Left hindlimb (tissue), 1 donor: Measurements from ENCODE around the gene RGPD3.
"Not testable (repeated sequence)": the region's sequence is repeated elsewhere in the genome, so short reads cannot be mapped to it uniquely, and the experiment has no call there.

ENCODE experiments used
- DNase-seq: peaks from one replicate; pipeline ENCODE4 v3.0.0-alpha.2; 2018

The RGPD3 gene

GRCh38 chr2:106468107-106468506, at the start of gene RGPD3:
Gene RGPD3, minus strand, starts transcription at chr2:106468413. Its CDS starts 125 bp downstream, at chr2:106468288.
- not testable (repeated sequence) for DNase-seq

GRCh38 chr2:106517329-106517728, 49.1 kb upstream of the RGPD3 start:
- DNase-seq: no peak

GRCh38 chr2:106516864-106517263, 48.7 kb upstream of the RGPD3 start:
- no peak for DNase-seq

- no peak for DNase-seq
Observed at GRCh38 chr2:106516436-106516835, 48.2 kb upstream of the RGPD3 start.

- not testable (repeated sequence) for DNase-seq
Observed at GRCh38 chr2:106514827-106515226, 46.6 kb upstream of the RGPD3 start.

GRCh38 chr2:106513391-106513790, 45.2 kb upstream of the RGPD3 start:
- not testable (repeated sequence) for DNase-seq

- not testable (repeated sequence) for DNase-seq
Observed at GRCh38 chr2:106511934-106512333, 43.7 kb upstream of the RGPD3 start.

DNA sequence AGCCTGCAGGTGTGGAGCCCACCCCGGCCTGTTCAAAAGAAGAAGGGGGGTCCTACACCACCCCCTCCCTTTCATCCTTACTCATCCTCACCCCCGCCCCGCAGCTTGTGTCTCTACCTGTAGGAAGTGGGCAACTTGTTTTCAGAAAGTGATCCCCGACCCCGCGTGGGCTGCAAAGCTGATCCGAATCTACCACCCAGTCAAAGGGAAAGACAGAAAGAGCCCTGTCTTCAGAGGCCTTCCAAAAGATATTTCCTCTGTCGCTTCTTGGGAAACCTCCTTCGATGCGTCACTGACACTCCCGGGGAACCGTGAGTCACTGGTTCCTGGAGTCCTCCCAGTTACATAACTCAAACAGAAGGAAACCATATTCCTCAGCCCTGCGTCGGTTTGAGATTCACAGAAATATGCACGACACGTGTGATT, 43.3 kb upstream of the RGPD3 start:
- DNase-seq: peak; percentile 61

- not testable (repeated sequence) for DNase-seq
Observed at GRCh38 chr2:106510791-106511190, 42.6 kb upstream of the RGPD3 start.

DNA sequence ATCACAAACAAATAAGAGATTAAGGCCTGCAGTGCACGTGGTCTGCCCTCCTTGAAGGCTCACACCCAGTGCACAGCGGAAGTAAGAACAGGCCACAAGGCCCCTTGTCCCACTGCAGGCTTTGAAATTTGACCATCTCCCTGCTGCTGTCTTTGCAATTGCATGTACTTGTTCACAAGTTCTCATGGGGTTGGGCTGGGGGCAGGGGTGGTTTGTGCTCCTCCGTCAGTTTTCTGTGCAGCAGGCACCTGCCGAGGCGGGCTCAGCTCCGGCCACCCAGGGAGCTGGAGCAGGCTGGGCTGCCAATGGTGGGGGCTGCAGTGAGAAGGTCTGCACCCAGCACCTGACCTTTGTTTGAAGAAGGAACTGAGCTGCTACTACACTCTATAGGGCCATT, 41.2 kb upstream of the RGPD3 start:
- not testable (repeated sequence) for DNase-seq

DNA sequence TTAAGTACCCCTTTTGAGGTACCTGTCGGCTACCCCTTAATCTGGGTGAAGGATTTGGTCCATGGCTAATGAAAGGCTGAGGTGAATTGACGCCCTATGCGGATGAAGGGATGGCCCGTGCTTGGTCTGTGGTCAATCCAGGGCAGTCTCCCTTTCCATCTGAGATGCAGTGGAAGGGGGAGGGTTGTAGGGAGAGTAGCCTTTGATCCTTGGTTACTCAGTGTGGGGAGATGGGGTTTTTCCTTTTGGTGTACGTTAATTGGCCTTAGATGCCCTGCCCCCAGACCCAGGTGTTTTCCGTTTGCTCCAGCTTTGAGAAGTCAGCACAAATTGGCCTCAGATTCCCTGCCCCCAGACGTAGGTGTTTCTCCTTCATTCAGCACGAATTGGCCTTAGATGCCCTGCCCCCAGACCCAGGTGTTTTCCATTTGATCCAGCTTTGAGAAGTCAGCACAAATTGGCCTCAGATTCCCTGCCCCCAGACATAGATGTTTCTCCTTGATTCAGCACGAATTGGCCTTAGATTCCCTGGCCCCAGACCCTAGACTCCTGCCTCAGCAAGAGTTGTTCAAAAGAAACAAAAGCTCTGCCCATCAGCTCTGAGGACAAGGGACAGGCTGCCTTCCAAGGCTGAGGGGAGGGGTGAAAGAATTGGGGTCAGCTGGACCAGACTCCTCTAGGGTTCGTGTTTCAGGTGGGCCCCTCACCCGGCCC, 40.6 kb upstream of the RGPD3 start:
- DNase-seq: not testable (repeated sequence)

- not testable (repeated sequence) for DNase-seq
Observed at GRCh38 chr2:106506002-106506687, 37.9 kb upstream of the RGPD3 start.

DNA sequence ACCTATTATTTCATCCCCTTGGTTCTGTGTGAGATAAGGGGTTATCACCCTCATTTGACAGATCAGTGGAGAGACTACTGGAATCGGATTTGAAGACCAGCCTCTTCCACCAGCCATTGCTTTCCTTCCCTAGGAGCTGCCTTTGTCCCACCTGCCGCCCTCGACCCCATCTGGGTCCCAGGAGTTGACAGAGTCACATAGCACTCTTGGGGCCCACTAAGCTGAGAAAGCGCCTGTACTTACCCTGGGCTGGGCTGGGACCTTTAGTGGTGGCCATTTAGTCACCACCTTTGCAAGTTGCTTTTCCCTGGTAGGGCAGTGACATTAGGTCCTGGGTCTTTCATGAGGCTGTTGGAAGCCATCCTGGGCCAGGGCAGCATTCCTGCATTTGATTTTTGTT, 36.6 kb upstream of the RGPD3 start:
- DNase-seq: not testable (repeated sequence)

- DNase-seq: not testable (repeated sequence)
Observed at GRCh38 chr2:106504192-106504591, 36.0 kb upstream of the RGPD3 start.

GRCh38 chr2:106502351-106502750, 34.1 kb upstream of the RGPD3 start:
- not testable (repeated sequence) for DNase-seq

- DNase-seq: not testable (repeated sequence)
Observed at GRCh38 chr2:106500350-106500749, 32.1 kb upstream of the RGPD3 start.

GRCh38 chr2:106498549-106498948, 30.3 kb upstream of the RGPD3 start:
- not testable (repeated sequence) for DNase-seq

DNA sequence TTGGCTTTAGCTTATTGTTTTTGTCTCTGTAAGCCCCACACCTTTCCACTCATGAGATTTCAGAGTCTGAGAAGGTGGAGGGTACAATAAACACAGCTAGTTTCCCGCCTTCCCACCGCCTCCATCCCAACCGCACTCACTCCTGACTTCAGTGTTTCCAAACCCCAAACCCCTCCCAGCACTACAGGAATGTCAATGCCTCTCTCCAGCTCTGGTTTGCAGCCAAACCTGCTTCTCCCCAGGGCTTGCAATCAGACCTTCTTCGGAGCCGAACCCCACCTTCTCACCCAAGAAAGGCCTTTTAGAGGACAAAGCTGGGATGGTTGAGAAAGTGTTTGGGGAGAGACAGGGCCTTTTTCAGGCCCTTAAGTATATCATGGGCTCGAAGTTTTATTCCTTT, 24.7 kb upstream of the RGPD3 start:
- not testable (repeated sequence) for DNase-seq

DNA sequence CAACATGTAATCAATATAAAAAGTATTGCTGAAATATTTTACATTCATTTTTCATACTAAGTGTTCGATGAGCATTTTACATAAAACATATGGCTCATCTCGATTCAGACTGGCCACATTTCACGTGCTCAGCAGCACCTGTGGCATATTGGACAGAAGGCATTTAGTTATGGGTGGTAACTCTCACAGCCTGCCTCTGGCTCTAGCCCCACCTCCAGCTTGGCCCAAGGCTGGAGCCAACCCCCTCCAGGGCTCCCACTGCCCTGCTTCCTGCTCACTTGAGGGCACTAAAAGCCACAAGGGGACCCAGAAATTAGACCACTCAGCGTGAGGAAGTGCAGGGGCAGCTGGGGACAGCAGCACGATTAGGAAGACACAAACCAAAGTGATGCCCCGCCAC, 24.2 kb upstream of the RGPD3 start:
- DNase-seq: not testable (repeated sequence)

GRCh38 chr2:106489701-106490100, 21.5 kb upstream of the RGPD3 start:
- DNase-seq: not testable (repeated sequence)

DNA sequence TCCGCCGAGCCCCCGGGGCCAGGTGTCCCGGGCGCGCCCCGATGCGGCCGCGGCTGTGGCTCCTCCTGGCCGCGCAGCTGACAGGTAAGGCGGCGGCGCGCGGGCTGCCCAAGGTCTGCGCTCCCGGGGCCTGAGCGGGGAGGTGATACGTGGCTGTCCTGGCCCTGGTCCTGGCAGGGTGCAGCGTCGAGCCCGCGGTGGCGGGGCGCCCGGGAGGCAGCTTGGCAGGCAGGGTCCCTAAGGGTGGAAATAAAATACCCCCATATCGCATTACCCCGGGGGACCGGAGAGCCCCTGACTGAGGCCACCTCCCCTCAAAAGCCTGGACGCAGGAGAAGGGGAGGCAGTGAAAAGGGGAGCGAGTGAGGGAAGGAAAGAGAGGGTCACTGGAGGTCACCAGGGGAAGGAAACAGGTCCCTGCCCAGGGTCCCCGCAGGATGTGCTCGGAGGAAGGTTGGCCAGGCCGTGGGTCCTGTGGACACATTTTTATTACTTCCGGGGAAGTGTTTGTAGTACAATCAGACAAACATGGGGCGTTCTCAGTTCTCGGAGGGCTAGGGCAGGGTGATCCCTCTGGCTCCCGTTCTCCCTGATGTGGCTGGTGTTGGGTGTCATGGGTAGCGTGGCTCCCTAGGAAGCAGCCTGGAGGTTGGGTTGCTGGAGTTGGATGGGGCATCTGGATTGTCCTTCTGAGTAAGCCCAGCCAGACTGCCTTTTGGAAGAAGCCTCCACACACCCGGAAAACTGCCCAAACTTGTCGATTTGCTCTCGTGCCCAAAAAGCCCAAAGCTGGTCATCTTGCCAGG, 19.4 kb upstream of the RGPD3 start:
- not testable (repeated sequence) for DNase-seq

- DNase-seq: not testable (repeated sequence)
Observed at GRCh38 chr2:106486551-106487385, 18.6 kb upstream of the RGPD3 start, which contains the start of gene CD8B2. Gene CD8B2, plus strand, starts transcription at chr2:106487364. Its CDS starts 63 bp downstream, at chr2:106487427.
